Gastroesophageal sphincter (tissue), 4 donors: Measurements from ENCODE around the gene LGR5. TPM values are rescaled to one million over a fixed set of nuclear protein-coding genes. Genes with fewer than 3 reads are reported as not detected.
A peak's percentile ranks its signal among the peaks of the same experiment; 100 is the strongest.

Experiments
- ATAC-seq: fragments of 150-250 bp; one replicate; pipeline ENCODE4 v1.9.1; 2016; ENCODE audit warnings: mild to moderate bottlenecking, moderate library complexity
- H3K27ac ChIP-seq, 4 donors: fragments of 200-600 bp; sonication (generic) in 3 of 4; 1 replicate in 3 of 4; 2 replicates in 1 of 4; pipeline ENCODE4 v1.5.1; 2016 to 2019
- H3K27me3 ChIP-seq: fragments of 200-600 bp; sonication (generic); one replicate; pipeline ENCODE4 v1.5.1; 2019
- H3K36me3 ChIP-seq, 2 donors: fragments of 200-600 bp; sonication (generic); one replicate each; pipeline ENCODE4 v1.5.1; 2019; ENCODE audit warnings: control low read depth in 1 of 2
- H3K4me1 ChIP-seq, 3 donors: fragments of 200-600 bp; sonication (generic); 1 replicate in 2 of 3; 2 replicates in 1 of 3; pipeline ENCODE4 v1.5.1; 2016 to 2019; ENCODE audit warnings: control low read depth in 2 of 3
- H3K4me3 ChIP-seq, 2 donors: fragments of 200-600 bp; sonication (generic); one replicate each; pipeline ENCODE4 v1.5.1; 2019; ENCODE audit warnings: mild to moderate bottlenecking in 1 of 2, moderate library complexity in 1 of 2
- H3K9me3 ChIP-seq, 3 donors: fragments of 200-600 bp; sonication (generic); one replicate each; pipeline ENCODE4 v1.5.1; 2017 to 2019; ENCODE audit warnings: control low read depth in 2 of 3
- CTCF ChIP-seq, 4 experiments: fragments of 200-600 bp in 2 of 4; fragments of 450-650 bp in 2 of 4; sonication (generic) in 1 of 4; IDR thresholded peaks; one replicate each; pipeline ENCODE4 v1.5.1; 2017 to 2019; ENCODE audit warnings: antibody characterized with exemption in 4 of 4, mild to moderate bottlenecking in 2 of 4, moderate library complexity in 2 of 4
- EP300 ChIP-seq: sonication (generic); formaldehyde crosslinking; IDR thresholded peaks from one replicate; pipeline ENCODE4 v1.6.1; 2017; ENCODE audit warnings: antibody characterized with exemption, mild to moderate bottlenecking
- POLR2A ChIP-seq, 2 donors: fragments of 450-650 bp; IDR thresholded peaks; one replicate each; pipeline ENCODE4 v1.6.1; 2017; ENCODE audit warnings: antibody characterized with exemption in 2 of 2, mild to moderate bottlenecking in 2 of 2, moderate library complexity in 1 of 2
- POLR2AphosphoS5 ChIP-seq: sonication (generic); formaldehyde crosslinking; IDR thresholded peaks from one replicate; pipeline ENCODE4 v1.6.1; 2017; ENCODE audit warnings: antibody characterized with exemption
- WGBS, 2 donors: methylation state at CpG; one replicate each; pipeline ENCODE4 v1.1.5; 2018; ENCODE audit warnings: low coverage in 1 of 2; 5-methylcytosine and 5-hydroxymethylcytosine counted together
- total RNA-seq, 4 donors: library from RNA; depleted of rRNA; stranded (reverse); fragments of >200 nt; gene quantifications; one replicate each; pipeline ENCODE4 v1.1.0, GENCODE V29; 2016

Gene LGR5
- total RNA-seq, 4 donors from 2014 or later = 0.12 to 0.47 (median 0.40) TPM; not detected in 1

- ATAC-seq = no peak
- H3K4me3 ChIP-seq = no peak overlapping the region
- H3K27me3 ChIP-seq = peaks cover 28% of the 10 kb centered on the region
- H3K9me3 ChIP-seq = peaks cover 0 to 17% (median 0%) of the 10 kb centered on the region in 3 donors
- no peaks in the 10 kb centered on the region for H3K36me3 ChIP-seq
- 88 to 89% methylated on average over 4 to 5 of the region's 5 CpGs for WGBS, 2 donors
- TF ChIP-seq EP300 = no peak
- TF ChIP-seq POLR2A (IDR thresholded peaks at IDR 0.05) = no peak
- no peak for TF ChIP-seq CTCF (IDR thresholded peaks at IDR 0.05)
- no peak for TF ChIP-seq POLR2AphosphoS5
- no peak overlapping the region for H3K27ac ChIP-seq
- no peaks in the 10 kb centered on the region for H3K4me1 ChIP-seq
Observed at GRCh38 chr12:71432936-71433335, 6.7 kb upstream of the LGR5 start.

GRCh38 chr12:71436696-71437095 is 2.9 kb upstream of the LGR5 start:
- no peak for ATAC-seq
- H3K9me3 ChIP-seq = peaks cover 0 to 17% (median 0%) of the 10 kb centered on the region in 3 donors
- TF ChIP-seq EP300 (no peak), CTCF (IDR thresholded peaks at IDR 0.05) (no peak), POLR2A (IDR thresholded peaks at IDR 0.05) (no peak), POLR2AphosphoS5 (no peak)

GRCh38 chr12:71438670-71439361 is 782 bp upstream of the LGR5 start:
- H3K4me1 ChIP-seq = peaks cover 0 to 26% (median 0%) of the 10 kb centered on the region in 3 donors
- H3K9me3 ChIP-seq = peaks cover 0 to 17% (median 0%) of the 10 kb centered on the region in 3 donors
- 0 to 2% methylated on average over 15 to 17 of the region's 17 CpGs for WGBS, 2 donors
- peak overlapping the region in 1 of 2 donors; percentile 48 for H3K4me3 ChIP-seq
- TF ChIP-seq POLR2AphosphoS5 (no peak), EP300 (no peak), CTCF (IDR thresholded peaks at IDR 0.05) (no peak), POLR2A (IDR thresholded peaks at IDR 0.05) (no peak)
- H3K27ac ChIP-seq = no peak overlapping the region
- H3K27me3 ChIP-seq = peaks cover 63% of the 10 kb centered on the region
- ATAC-seq = no peak
- no peaks in the 10 kb centered on the region for H3K36me3 ChIP-seq

More at GRCh38 chr12:71436696-71437095, 2.9 kb upstream of the LGR5 start:
- H3K27me3 ChIP-seq = peaks cover 57% of the 10 kb centered on the region
- H3K36me3 ChIP-seq = no peaks in the 10 kb centered on the region
- no peak overlapping the region for H3K4me3 ChIP-seq
- no peak overlapping the region for H3K27ac ChIP-seq
- H3K4me1 ChIP-seq = peaks cover 0 to 26% (median 0%) of the 10 kb centered on the region in 3 donors

GRCh38 chr12:71439362-71439612 is 311 bp upstream of the LGR5 start:
- H3K4me1 ChIP-seq = peaks cover 0 to 26% (median 0%) of the 10 kb centered on the region in 3 donors
- no peak overlapping the region for H3K27ac ChIP-seq
- H3K27me3 ChIP-seq = peaks cover 63% of the 10 kb centered on the region
- WGBS, 2 donors = 0 to 3% methylated on average over 5 to 7 of the region's 17 CpGs
- TF ChIP-seq POLR2A (IDR thresholded peaks at IDR 0.05) = no peak
- TF ChIP-seq EP300 = no peak
- TF ChIP-seq CTCF (IDR thresholded peaks at IDR 0.05) = no peak
- TF ChIP-seq POLR2AphosphoS5 = no peak
- no peak for ATAC-seq
- peaks cover 0 to 17% (median 0%) of the 10 kb centered on the region in 3 donors for H3K9me3 ChIP-seq
- H3K36me3 ChIP-seq = no peaks in the 10 kb centered on the region
- H3K4me3 ChIP-seq = peak overlapping the region in 1 of 2 donors; percentile 48

GRCh38 chr12:71440345-71440762 is 756 bp downstream of the LGR5 start:
- Histone ChIP-seq H3K9me3 (peaks cover 0 to 16% (median 0%) of the 10 kb centered on the region in 3 donors), H3K27me3 (peaks cover 63% of the 10 kb centered on the region), H3K27ac (no peak overlapping the region), H3K36me3 (no peaks in the 10 kb centered on the region), H3K4me1 (peaks cover 0 to 26% (median 0%) of the 10 kb centered on the region in 3 donors), H3K4me3 (peak overlapping the region in 1 of 2 donors; percentile 48)
- WGBS, 2 donors = 0% methylated on average over 3 to 7 of the region's 27 CpGs
- no peak for ATAC-seq
- no peak for TF ChIP-seq POLR2A (IDR thresholded peaks at IDR 0.05)
- no peak for TF ChIP-seq CTCF (IDR thresholded peaks at IDR 0.05)
- no peak for TF ChIP-seq POLR2AphosphoS5
- TF ChIP-seq EP300 = no peak
